ENCODE results near the gene PRND. TPM values are rescaled to one million over a fixed set of nuclear protein-coding genes. Genes with fewer than 3 reads are reported as not detected.
A peak's percentile ranks its signal among the peaks of the same experiment; 100 is the strongest.

PRND gene
- total and polyA plus RNA-seq, 9 donors = 31.6 to 46.4 (median 45.0) TPM

- peak overlapping the region; percentile 17 for H3K4me3 ChIP-seq (ENCODE audit: low read length)
- H3K4me1 ChIP-seq (ENCODE audit: control insufficient read depth, insufficient read depth, low read length) = peaks cover 15% of the 10 kb centered on the region
- WGBS (ENCODE audit: insufficient coverage) = 44% methylated on average over 10 of the region's 16 CpGs
- H3K9me3 ChIP-seq (replicated peaks; ENCODE audit: control insufficient read depth, low read depth, low read length) = no peaks in the 10 kb centered on the region
- H3K27ac ChIP-seq (ENCODE audit: low read length) = peak overlapping the region; percentile 44
- H3K36me3 ChIP-seq (ENCODE audit: control insufficient read depth, insufficient read depth, low read length) = no peaks in the 10 kb centered on the region
- DNase-seq = peak; percentile 62
- H3K27me3 ChIP-seq (ENCODE audit: control insufficient read depth, insufficient read depth, low read length) = peaks cover 5% of the 10 kb centered on the region
These were observed 5.1 kb downstream of the PRND start for GRCh38 chr20:4726710-4727397.

- 20% methylated on average over 1 of the region's 8 CpGs for WGBS (ENCODE audit: insufficient coverage)
- Histone ChIP-seq H3K4me1 (ENCODE audit: control insufficient read depth, insufficient read depth, low read length) (peaks cover 15% of the 10 kb centered on the region), H3K27me3 (ENCODE audit: control insufficient read depth, insufficient read depth, low read length) (peaks cover 10% of the 10 kb centered on the region), H3K9me3 (replicated peaks; ENCODE audit: control insufficient read depth, low read depth, low read length) (no peaks in the 10 kb centered on the region), H3K27ac (ENCODE audit: low read length) (no peak overlapping the region), H3K4me3 (ENCODE audit: low read length) (no peak overlapping the region), H3K36me3 (ENCODE audit: control insufficient read depth, insufficient read depth, low read length) (no peaks in the 10 kb centered on the region)
- peak; percentile 58 for DNase-seq
These were observed 6.5 kb downstream of the PRND start for GRCh38 chr20:4728120-4728760.

- no peaks in the 10 kb centered on the region for H3K9me3 ChIP-seq (replicated peaks; ENCODE audit: control insufficient read depth, low read depth, low read length)
- H3K27me3 ChIP-seq (ENCODE audit: control insufficient read depth, insufficient read depth, low read length) = peaks cover 11% of the 10 kb centered on the region
- H3K27ac ChIP-seq (ENCODE audit: low read length) = no peak overlapping the region
- H3K4me3 ChIP-seq (ENCODE audit: low read length) = no peak overlapping the region
- no peak for DNase-seq
- WGBS (ENCODE audit: insufficient coverage) = 80% methylated on average over 4 of the region's 5 CpGs
- no peaks in the 10 kb centered on the region for H3K36me3 ChIP-seq (ENCODE audit: control insufficient read depth, insufficient read depth, low read length)
- H3K4me1 ChIP-seq (ENCODE audit: control insufficient read depth, insufficient read depth, low read length) = peaks cover 15% of the 10 kb centered on the region
These were observed 7.6 kb downstream of the PRND start for GRCh38 chr20:4729265-4729664.

- DNase-seq = peak; percentile 57
- WGBS (ENCODE audit: insufficient coverage) = no CpG with 5 or more reads among the region's 6 CpGs
- Histone ChIP-seq H3K9me3 (replicated peaks; ENCODE audit: control insufficient read depth, low read depth, low read length) (no peaks in the 10 kb centered on the region), H3K27ac (ENCODE audit: low read length) (peak overlapping the region; percentile 38), H3K4me1 (ENCODE audit: control insufficient read depth, insufficient read depth, low read length) (peaks cover 12% of the 10 kb centered on the region), H3K27me3 (ENCODE audit: control insufficient read depth, insufficient read depth, low read length) (peaks cover 8% of the 10 kb centered on the region), H3K4me3 (ENCODE audit: low read length) (no peak overlapping the region), H3K36me3 (ENCODE audit: control insufficient read depth, insufficient read depth, low read length) (no peaks in the 10 kb centered on the region)
These were observed 9.1 kb downstream of the PRND start for GRCh38 chr20:4730780-4731179.

- H3K4me1 ChIP-seq (ENCODE audit: control insufficient read depth, insufficient read depth, low read length) = no peaks in the 10 kb centered on the region
- 54% methylated on average over 1 of the region's 3 CpGs for WGBS (ENCODE audit: insufficient coverage)
- H3K4me3 ChIP-seq (ENCODE audit: low read length) = no peak overlapping the region
- H3K9me3 ChIP-seq (replicated peaks; ENCODE audit: control insufficient read depth, low read depth, low read length) = no peaks in the 10 kb centered on the region
- no peaks in the 10 kb centered on the region for H3K36me3 ChIP-seq (ENCODE audit: control insufficient read depth, insufficient read depth, low read length)
- no peak for DNase-seq
- H3K27me3 ChIP-seq (ENCODE audit: control insufficient read depth, insufficient read depth, low read length) = peaks cover 6% of the 10 kb centered on the region
- no peak overlapping the region for H3K27ac ChIP-seq (ENCODE audit: low read length)
These were observed 15.2 kb downstream of the PRND start for GRCh38 chr20:4736875-4737274.

GRCh38 chr20:4737857-4738627 is 16.3 kb downstream of the PRND start:
- H3K4me1 ChIP-seq (ENCODE audit: control insufficient read depth, insufficient read depth, low read length) = no peaks in the 10 kb centered on the region
- no peak overlapping the region for H3K27ac ChIP-seq (ENCODE audit: low read length)
- DNase-seq = no peak
- H3K36me3 ChIP-seq (ENCODE audit: control insufficient read depth, insufficient read depth, low read length) = no peaks in the 10 kb centered on the region
- no peaks in the 10 kb centered on the region for H3K9me3 ChIP-seq (replicated peaks; ENCODE audit: control insufficient read depth, low read depth, low read length)
- WGBS (ENCODE audit: insufficient coverage) = 90% methylated on average over 3 of the region's 8 CpGs
- peaks cover 4% of the 10 kb centered on the region for H3K27me3 ChIP-seq (ENCODE audit: control insufficient read depth, insufficient read depth, low read length)
- H3K4me3 ChIP-seq (ENCODE audit: low read length) = no peak overlapping the region

- no peaks in the 10 kb centered on the region for H3K4me1 ChIP-seq (ENCODE audit: control insufficient read depth, insufficient read depth, low read length)
- H3K27ac ChIP-seq (ENCODE audit: low read length) = no peak overlapping the region
- WGBS (ENCODE audit: insufficient coverage) = 49% methylated on average over 7 of the region's 10 CpGs
- H3K36me3 ChIP-seq (ENCODE audit: control insufficient read depth, insufficient read depth, low read length) = no peaks in the 10 kb centered on the region
- H3K9me3 ChIP-seq (replicated peaks; ENCODE audit: control insufficient read depth, low read depth, low read length) = no peaks in the 10 kb centered on the region
- no peak overlapping the region for H3K4me3 ChIP-seq (ENCODE audit: low read length)
- no peaks in the 10 kb centered on the region for H3K27me3 ChIP-seq (ENCODE audit: control insufficient read depth, insufficient read depth, low read length)
- DNase-seq = peak; percentile 35
These were observed 19.2 kb downstream of the PRND start for GRCh38 chr20:4740774-4741431.

GRCh38 chr20:4748847-4749246 is 27.1 kb downstream of the PRND start:
- no peak overlapping the region for H3K4me3 ChIP-seq (ENCODE audit: low read length)
- H3K4me1 ChIP-seq (ENCODE audit: control insufficient read depth, insufficient read depth, low read length) = no peaks in the 10 kb centered on the region
- H3K9me3 ChIP-seq (replicated peaks; ENCODE audit: control insufficient read depth, low read depth, low read length) = peaks cover 2% of the 10 kb centered on the region
- no peak overlapping the region for H3K27ac ChIP-seq (ENCODE audit: low read length)
- DNase-seq = no peak
- no peaks in the 10 kb centered on the region for H3K36me3 ChIP-seq (ENCODE audit: control insufficient read depth, insufficient read depth, low read length)
- 41% methylated on average over 3 of the region's 6 CpGs for WGBS (ENCODE audit: insufficient coverage)
- peaks cover 25% of the 10 kb centered on the region for H3K27me3 ChIP-seq (ENCODE audit: control insufficient read depth, insufficient read depth, low read length)

GRCh38 chr20:4749326-4749725 is 27.6 kb downstream of the PRND start:
- no peak overlapping the region for H3K4me3 ChIP-seq (ENCODE audit: low read length)
- H3K27me3 ChIP-seq (ENCODE audit: control insufficient read depth, insufficient read depth, low read length) = peaks cover 25% of the 10 kb centered on the region
- H3K27ac ChIP-seq (ENCODE audit: low read length) = no peak overlapping the region
- no peaks in the 10 kb centered on the region for H3K4me1 ChIP-seq (ENCODE audit: control insufficient read depth, insufficient read depth, low read length)
- WGBS (ENCODE audit: insufficient coverage) = 72% methylated on average over 3 of the region's 4 CpGs
- DNase-seq = no peak
- H3K9me3 ChIP-seq (replicated peaks; ENCODE audit: control insufficient read depth, low read depth, low read length) = peaks cover 2% of the 10 kb centered on the region
- H3K36me3 ChIP-seq (ENCODE audit: control insufficient read depth, insufficient read depth, low read length) = no peaks in the 10 kb centered on the region

GRCh38 chr20:4750381-4750780 is 28.7 kb downstream of the PRND start:
- H3K4me1 ChIP-seq (ENCODE audit: control insufficient read depth, insufficient read depth, low read length) = no peaks in the 10 kb centered on the region
- H3K9me3 ChIP-seq (replicated peaks; ENCODE audit: control insufficient read depth, low read depth, low read length) = peaks cover 2% of the 10 kb centered on the region
- no peak overlapping the region for H3K4me3 ChIP-seq (ENCODE audit: low read length)
- no CpG with 5 or more reads among the region's 4 CpGs for WGBS (ENCODE audit: insufficient coverage)
- peaks cover 25% of the 10 kb centered on the region for H3K27me3 ChIP-seq (ENCODE audit: control insufficient read depth, insufficient read depth, low read length)
- no peak for DNase-seq
- no peak overlapping the region for H3K27ac ChIP-seq (ENCODE audit: low read length)
- H3K36me3 ChIP-seq (ENCODE audit: control insufficient read depth, insufficient read depth, low read length) = no peaks in the 10 kb centered on the region

Measured in muscle of leg (tissue), 11 donors.